ENCODE results near the gene TTC8.
"Not testable (repeated sequence)": the region's sequence is repeated elsewhere in the genome, so short reads cannot be mapped to it uniquely, and the experiment has no call there.

Gene TTC8

GRCh38 chr14:88825503-88825902 is 1.1 kb downstream of the TTC8 start:
- no peak for DNase-seq

- peak in 1 of 2 experiments; percentile 2 for DNase-seq
These were observed 4.7 kb downstream of the TTC8 start for GRCh38 chr14:88829188-88829587.

- DNase-seq: no peak
These were observed 5.3 kb downstream of the TTC8 start for GRCh38 chr14:88829685-88830302.

- peak in 1 of 2 experiments; percentile 17 for DNase-seq
These were observed 6.8 kb downstream of the TTC8 start for GRCh38 chr14:88831284-88831683.

- DNase-seq: no peak
These were observed 10.5 kb downstream of the TTC8 start for GRCh38 chr14:88834883-88835431.

- DNase-seq: no peak
These were observed 11.2 kb downstream of the TTC8 start for GRCh38 chr14:88835661-88836060.

GRCh38 chr14:88837495-88837894 is 13.0 kb downstream of the TTC8 start:
- DNase-seq: no peak

- DNase-seq: no peak
These were observed 13.6 kb downstream of the TTC8 start for GRCh38 chr14:88838015-88838414.

GRCh38 chr14:88840926-88841325 is 16.5 kb downstream of the TTC8 start:
- no peak for DNase-seq

- no peak for DNase-seq
These were observed 17.3 kb downstream of the TTC8 start for GRCh38 chr14:88841741-88842140.

GRCh38 chr14:88842414-88842813 is 18.0 kb downstream of the TTC8 start:
- DNase-seq: no peak

- no peak for DNase-seq
These were observed 20.6 kb downstream of the TTC8 start for GRCh38 chr14:88844980-88845491.

- DNase-seq: no peak
These were observed 24.1 kb downstream of the TTC8 start for GRCh38 chr14:88848571-88848970.

- DNase-seq: no peak
These were observed 25.3 kb downstream of the TTC8 start for GRCh38 chr14:88849716-88850115.

GRCh38 chr14:88851587-88851986 is 27.1 kb downstream of the TTC8 start:
- no peak for DNase-seq

GRCh38 chr14:88852632-88853031 is 28.2 kb downstream of the TTC8 start:
- DNase-seq: no peak

- no peak for DNase-seq
These were observed 28.7 kb downstream of the TTC8 start for GRCh38 chr14:88853129-88853528.

GRCh38 chr14:88856786-88857366 is 32.4 kb downstream of the TTC8 start:
- no peak for DNase-seq

GRCh38 chr14:88857861-88858260 is 33.4 kb downstream of the TTC8 start:
- DNase-seq: not testable (repeated sequence)

GRCh38 chr14:88859118-88859517 is 34.7 kb downstream of the TTC8 start:
- not testable (repeated sequence) for DNase-seq

GRCh38 chr14:88863167-88863566 is 38.7 kb downstream of the TTC8 start:
- DNase-seq: no peak

GRCh38 chr14:88864198-88864597 is 39.7 kb downstream of the TTC8 start:
- DNase-seq: no peak

- DNase-seq: no peak
These were observed 41.9 kb downstream of the TTC8 start for GRCh38 chr14:88866305-88866704.

- peak; percentile 20 to 56 for DNase-seq
These were observed 44.2 kb downstream of the TTC8 start for GRCh38 chr14:88868558-88869159.

All from NCI-H526 (cell line).